ENCODE data around the gene PLCH1.

Gene PLCH1

DNA sequence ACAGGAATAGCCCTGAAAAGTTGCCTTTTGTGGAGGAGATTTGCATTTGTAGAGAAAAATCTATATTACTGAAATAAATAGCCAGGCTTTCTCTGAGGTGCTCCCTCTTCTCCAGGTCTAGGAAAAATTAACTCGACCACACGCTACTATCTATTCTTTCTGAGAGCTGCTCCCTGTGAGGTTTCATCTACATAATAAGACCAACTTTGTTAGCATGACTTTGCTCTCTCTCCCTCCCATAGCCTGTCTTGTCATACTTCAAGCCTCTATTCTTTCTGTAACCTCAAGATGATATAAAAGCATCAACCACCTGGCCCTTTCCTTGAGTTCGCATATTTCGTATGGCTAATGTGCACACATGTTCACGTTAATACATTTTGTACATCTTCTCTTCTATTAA, 375.6 kb downstream of the PLCH1 start:
- DNase-seq: no peak

DNA sequence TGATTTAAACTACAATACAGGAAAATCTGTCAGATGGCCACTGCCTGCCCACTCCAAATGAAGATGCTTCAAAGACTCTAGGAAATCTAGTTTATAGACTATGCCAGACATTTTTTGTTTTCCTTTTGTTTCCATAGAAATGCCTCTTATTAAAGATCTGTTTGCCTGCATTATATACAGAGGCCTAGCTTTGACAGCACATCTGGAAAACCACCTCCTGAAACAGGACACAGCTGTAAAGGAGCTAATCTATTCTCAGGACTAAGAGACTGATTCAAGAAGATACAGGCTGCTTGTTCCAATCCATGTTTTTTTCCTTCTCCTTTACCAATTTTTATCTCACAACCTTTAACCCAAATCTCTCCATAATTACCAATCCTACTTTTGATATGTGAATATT, 376.1 kb downstream of the PLCH1 start:
- no peak for DNase-seq

DNA sequence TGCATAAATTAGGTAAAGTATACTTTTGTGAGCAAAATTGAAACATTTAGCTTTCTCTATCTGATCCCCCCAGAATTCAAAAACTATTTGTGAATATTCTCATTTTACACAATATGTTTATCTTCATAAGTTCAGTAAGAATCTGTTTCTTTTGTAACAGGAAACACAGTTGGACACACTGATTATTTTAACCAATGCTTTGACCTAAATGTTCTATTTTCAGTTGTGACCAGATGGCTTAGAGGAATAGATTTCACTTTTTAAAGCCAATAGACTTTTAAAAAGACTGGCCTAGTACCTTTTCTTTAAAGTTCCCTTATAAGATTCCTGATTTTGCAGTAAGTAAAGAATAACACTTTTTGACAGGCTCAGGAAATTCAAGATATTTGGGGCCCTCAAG, 377.4 kb downstream of the PLCH1 start:
- DNase-seq: no peak

DNA sequence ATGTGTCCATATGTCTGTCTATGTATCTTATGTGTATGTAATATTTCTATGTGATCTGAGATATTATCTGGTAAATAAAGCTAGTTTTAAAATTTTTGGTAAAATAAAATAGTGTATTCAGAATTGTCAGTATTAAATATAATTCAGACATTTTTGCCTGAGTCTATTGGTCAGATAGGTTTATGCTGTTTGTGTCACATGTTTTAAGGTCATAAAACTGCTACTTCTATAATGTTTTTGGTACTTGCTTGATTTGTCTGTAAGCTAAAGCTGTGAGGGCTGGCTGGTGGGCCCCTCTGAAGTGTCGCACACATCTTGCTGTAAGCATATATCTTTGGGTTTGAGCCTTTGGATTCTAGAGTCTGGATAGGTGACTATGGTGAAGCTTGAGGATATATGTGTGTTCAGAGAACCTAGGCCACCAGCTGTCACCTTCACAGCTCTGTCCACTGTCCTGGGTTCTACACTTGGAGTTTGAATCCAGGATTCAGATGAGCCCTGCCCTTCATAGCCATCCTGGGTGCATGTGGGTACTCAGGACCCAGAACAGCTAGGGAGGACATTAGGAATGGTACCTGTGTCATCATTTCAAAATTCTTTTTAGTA, 379.6 kb downstream of the PLCH1 start:
- DNase-seq: no peak

DNA sequence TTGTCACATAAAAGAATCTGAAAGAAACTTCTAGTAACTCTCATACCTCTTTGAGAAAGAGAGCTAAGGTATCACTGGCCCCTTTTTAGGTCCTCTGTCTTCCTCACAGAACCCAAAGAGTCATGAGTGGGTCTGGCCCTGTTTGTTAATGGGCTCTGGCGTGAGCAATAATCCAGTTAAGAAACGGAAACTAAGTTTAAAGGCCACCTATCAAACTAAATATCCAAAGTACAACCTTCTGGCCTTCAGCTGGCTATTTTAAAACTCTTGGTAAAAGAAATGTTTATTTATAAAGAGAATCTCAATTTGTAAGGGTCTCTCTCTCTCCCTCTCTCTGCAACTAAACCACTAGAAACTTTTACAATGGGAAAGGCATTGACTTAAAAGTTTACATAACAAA, 380.4 kb downstream of the PLCH1 start:
- DNase-seq: no peak

DNA sequence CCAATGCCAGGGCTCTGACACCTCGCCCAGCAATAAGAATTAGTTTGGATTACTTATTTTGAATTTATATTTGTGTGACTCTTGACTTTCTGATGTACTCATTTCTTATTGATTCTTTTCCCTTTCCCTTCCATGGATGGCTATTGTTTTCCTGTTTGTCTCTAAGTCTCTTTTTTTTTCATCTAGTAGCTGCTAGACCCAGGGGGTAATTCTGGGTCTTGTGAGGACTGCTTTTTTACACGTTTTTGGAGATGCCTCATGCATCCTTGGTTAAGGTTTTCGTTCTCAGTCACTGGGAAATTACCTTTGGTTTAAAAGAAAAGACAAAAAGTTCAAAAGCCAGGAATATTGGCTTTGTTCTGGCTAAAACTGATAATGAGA, 381.2 kb downstream of the PLCH1 start:
- no peak for DNase-seq

DNA sequence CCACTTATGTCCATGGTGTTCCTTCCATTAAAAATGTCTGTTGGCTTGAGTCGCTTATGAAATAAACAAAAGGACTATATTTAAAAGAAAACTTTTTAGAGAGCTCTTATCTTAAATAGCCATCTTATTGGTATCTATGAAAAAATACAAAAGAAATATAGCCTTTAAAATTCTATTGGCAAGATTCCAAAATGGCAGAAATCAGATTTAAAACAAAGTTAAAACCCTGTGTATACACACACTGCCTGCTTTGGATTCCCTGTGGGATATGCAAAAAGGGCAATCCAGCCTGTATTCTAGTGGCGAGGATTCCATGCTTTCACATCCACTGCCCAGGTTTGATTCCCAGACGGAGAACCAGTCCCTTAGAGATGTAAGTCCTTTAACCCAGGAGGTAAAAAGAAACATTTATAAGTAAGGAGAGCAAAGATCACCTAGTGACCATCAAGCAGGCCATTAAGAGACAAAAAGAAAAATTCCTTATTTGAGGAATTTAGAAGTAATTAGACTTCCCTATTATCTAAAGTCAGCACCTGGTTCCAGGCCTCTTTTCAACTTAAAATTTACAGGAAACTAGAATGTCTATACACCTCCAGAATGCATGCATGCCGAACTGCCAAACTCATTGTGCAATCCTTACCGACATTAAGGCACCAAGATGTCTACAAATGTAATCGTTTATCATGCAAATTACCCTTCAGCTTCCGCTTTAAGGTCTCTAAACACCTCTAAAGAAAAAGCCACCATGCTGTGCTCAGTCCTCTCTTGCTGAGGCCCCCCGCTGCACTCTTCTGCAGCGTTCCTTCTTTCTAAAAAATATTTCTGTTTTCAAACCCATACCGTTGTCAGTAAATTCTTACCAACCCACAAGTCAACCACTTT, 381.8 kb downstream of the PLCH1 start:
- no peak for DNase-seq

DNA sequence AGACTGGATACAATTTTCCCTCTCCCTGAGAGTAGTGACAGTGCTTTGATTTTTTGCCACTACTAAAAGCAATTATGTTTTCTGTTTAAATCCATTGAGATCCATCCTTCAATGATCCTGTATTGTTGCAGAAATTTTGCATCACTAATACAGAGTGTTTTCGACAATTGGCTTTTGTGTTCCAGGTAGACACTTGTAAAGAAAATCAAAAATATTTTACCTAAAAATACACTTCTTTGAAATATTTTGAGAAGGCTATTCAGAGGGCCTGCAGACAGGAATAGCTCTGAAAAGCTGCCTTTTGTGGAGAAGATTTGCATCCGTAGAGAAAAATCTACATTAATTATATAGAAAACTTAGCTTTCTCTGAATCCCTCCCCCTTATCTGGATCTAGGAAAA, 384.6 kb downstream of the PLCH1 start:
- DNase-seq: no peak

DNA sequence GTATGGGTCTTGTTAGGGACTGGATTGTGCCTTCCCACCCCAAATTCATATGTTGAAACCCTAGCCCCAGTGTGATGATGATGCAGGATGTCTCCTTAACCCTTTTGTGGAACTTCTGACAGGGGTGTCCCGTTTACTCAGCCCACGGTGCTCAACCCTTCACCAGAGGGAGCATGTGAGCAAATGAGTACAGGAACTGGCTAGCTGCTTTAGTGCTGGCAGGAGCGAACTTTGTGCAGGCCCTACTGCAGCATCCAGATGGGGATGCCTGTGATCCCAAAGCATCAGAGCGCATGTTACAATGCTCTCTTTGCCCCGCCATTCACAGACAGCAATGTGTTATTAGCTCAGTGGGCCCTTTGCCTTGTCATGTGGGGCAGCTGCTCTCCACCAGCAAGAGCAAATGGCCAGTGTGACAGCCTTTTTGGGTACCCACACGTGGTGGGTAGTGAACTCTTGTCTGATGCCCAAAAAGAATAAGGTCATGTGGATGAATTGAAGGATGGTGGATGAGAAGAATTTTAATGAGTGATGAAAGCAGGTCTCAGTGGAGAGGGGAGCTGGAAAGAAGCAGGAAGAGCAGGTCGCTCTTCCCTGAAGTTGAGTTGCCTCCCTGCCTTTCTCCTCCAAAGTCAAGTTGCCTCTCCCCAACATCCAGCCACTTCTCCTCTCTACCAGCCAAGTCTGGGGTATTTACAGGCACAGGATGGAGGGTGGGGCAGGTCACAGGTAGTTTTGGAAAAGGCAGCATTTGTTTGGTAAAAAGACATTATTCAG, 388.1 kb downstream of the PLCH1 start:
- DNase-seq: peak; percentile 17 to 49

DNA sequence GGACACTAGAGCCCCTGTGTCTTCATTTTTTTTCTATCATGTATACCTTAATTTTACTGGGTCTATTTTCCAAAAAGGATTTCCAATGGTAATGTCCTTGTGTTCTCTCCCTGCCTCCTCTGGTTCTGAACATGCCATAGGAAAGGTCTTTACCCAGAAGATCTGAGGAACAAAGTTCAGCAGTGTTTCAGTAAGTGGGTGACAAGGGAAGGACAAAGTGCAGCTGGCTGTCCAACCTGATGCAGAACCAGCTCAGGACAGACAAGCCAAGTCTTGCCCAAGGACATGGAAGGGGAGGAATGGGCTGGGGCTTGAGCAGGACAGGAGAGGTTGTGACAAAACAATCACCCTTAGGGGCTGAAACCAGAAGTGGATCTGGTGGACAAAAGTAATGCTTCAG, 390.2 kb downstream of the PLCH1 start:
- DNase-seq: no peak

DNA sequence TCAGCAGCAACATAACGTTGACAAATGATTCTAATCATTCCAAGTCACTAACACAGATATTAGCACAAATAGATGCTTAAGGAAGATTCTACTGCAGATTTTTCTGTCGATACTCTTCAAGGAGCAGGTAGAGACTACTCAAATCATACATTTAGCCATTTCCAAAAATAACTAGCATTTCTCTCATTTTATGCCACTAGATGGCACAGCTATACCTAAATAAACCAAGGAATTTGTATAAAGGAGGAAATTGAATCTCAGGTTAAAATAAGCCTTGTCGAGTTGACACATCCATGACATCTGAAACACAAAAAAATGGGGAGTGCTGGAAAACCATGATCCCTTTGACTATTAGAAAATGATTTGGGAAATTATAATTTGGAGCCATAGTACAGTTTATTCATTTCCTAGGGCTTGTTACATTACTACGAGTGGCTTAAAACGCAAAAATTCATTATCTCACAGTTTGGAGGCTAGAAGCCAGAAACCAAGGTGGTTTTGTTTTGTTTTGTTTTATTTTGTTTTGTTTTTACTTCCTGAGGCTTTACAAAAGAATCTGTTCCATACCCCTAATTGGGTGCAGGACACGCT, 391.9 kb downstream of the PLCH1 start:
- peak in 1 of 2 experiments; percentile 71 for DNase-seq

DNA sequence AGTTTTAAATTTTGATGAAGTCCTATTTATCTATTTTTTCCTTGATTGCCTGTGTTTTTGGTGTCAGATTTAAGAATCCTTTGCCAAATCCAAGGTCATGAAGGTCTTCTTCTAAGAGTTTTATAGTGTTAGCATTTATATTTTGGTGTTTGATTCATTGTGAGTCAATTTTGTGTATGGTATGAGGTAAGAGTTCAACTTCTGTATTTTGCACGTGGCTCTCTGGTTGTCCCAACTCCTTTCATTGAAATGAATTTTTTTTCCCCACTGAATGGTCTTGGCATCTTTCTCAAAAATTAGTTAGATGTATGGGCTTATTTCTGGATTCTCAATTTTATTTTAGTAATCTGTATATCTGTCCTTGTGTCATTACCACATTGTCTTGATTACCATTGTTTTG, 394.3 kb downstream of the PLCH1 start:
- no peak for DNase-seq

DNA sequence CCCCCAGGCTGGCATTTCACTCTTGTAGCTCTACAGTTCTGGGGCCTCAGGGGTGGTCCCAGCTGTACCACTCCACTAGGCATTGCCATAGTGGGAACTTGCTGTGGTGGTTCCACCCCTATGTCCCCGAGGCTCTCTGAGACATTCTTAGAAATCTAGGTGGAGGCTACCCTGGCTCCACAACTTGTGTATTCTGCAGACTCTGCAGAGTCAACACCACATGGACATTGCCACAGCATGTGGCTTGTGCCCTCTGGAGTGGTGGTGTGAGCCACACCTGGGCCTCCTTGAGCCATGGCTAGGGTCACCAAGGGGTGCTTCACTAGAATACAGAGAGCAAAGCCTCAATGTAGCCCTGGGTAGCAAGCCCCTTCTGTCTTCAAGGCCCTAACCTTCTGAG, 397.0 kb downstream of the PLCH1 start:
- DNase-seq: no peak

DNA sequence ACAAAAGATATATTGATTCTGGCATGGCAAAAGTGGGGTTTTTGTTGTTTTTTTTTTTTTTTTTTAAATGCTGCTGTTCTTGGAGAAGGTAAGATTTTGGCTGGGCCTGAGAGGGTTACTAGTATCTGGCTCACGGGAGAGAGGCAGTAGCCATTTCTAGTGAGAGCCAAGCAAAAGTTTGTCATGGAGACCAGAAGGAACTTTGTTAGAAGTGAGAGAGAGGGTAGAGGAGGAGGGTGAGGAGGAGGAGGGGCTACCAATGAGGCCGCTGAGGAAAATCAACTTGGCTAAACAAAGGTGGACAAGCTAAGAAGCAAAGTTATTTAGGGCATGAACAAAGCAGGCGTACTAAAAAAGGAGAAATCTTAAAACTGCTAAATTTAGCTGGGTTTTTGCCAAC, 402.5 kb downstream of the PLCH1 start:
- DNase-seq: no peak

DNA sequence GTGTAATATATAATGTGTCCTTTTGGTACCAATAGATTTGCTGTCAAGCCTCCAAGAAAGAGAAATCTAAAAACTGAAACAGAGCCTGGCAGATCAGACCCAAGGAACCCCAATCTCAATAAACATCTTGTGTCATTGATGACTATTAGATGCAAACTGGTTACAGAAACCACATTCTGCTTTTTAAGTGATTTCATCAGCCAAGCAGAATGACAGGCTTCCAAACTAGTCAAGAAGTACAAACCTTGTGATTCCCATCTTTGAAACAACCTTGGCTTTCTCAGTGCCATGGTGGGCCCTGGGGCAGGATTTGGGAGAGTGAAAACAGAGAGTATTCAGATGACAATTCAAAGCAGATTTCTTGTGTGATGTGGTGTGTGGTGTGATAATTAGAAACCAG, 405.8 kb downstream of the PLCH1 start:
- DNase-seq: no peak

DNA sequence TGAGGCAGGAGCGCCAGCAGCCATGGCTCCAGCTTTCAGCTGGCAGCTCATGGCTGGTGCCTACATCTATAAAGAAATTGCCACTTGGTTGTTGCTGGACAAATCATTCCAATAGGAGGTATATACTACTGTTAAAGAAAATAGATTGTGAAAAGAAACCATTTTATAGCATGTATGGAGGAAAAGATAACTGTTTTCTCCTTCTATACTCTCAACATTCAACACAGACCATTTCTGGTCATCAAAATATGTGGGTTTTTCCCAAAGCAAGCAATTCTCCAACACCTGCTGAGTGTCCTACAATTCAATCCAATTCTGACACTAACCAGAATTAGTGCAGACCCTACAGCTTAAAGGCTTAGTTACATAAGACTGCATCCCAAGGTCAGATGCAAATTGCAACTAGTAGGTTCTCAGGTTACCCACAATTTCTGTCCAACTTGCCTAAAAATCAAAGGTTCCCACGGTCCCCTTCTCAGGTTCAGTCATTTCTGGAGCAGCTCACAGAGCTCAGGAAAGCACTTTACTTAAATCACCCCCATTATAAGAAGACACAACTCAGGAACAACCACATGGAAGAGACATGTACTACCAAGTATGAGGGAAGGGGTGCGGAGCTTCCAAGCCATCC, 409.0 kb downstream of the PLCH1 start:
- no peak for DNase-seq

DNA sequence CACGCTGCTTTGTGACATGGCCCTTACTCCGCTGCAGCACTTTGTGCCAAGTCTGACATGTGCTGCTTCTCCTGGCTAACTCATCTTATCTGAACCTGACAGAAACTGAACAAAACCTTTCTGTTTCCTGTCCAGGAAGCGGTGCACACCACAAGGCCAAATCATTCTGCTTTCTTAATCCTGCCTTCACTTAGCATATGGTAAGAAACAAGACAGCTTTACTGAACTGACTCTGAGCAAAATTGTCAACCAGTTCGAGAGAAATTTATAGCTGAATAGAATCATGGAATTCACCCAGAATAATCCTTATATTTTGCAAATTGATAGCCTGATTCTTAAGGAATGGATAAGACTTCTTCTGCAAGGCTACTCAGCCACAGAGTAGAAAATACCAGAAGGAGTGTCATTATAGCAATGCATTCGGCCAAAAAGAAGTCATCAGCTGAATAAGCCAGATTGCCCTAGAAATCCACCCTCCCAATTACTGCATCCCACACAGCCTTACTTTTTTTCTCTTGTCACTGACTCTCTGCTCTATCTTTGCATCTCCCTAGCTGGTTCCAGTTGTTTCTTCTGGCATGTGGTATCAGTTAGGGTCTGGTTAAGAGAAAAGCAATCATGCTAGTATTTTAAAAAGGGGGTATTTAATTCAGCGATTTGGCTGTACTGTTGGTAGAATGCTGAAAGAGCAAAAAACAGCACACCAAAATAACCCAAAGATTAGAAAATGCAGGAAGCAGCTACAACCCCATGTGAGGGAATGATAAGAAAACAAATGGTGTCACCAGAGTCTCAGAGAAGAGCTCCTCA, 409.8 kb downstream of the PLCH1 start:
- no peak for DNase-seq

DNA sequence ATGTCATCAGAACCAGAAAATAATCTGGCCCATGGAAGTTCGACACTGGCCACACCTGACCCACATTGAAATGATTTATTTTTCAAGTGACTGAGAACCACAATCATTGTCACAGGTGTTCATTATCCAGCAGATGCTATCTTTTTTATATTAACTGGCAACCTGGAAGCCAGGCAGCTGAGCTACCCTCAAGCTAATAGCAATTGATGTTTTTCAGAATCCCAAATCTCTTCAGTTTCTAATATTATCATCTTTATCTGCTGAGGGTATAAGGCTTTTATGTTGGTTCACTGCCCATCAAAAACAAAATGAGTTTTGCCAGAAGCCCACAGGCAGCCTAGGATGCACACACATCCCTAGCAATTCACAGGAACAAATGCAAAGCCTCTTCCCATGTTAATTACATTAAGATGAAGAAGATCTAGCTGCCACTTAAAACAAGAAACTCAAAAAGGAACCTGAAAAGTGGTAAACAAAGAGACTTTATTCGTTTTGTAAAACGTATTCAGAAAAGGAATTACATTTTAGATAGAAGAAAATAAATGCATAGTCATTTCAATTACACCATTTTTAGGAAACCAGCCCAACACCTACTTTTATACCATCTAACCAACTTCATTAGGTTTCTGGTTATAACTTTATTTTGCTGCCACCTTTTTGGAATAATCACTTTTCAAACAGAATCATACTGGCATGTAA, 410.5 kb downstream of the PLCH1 start:
- no peak for DNase-seq

DNA sequence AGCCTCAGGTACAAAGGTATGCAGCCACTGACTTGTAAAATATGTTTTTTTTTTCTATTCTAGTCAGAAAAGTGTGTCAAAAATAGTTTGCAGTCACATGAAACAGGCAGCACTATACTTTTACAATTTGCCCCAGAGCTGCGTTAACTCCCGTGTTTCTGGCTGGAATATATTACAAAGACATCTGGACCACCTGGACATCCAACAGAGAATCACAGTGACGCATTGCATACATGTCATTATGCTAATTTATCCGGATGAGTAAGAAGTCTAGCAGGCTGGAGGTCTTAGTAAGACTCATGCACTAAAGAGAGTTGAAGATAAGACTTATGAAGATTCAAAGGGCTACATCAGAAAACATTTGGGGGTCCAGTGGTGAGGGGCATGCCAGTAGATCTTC, 412.2 kb downstream of the PLCH1 start:
- peak in 1 of 2 experiments; percentile 63 for DNase-seq

DNA sequence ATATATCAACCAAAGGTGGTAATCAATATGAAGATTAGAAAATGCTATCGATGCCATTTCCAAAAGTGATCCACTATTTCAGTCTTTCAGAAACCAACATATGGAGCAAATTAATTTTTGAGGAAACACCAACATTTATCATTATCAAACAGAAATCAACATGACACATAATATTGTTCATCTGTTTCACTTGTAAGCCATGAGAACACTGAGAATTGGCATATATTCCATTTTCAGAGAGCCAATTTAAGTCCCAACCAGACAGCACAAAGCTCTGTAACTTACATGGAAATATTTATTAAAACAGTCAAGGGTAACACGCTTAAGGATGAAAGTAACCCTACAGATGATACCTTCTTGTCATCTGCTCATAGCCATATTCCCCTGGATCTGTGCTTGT, 413.8 kb downstream of the PLCH1 start:
- DNase-seq: no peak

DNA sequence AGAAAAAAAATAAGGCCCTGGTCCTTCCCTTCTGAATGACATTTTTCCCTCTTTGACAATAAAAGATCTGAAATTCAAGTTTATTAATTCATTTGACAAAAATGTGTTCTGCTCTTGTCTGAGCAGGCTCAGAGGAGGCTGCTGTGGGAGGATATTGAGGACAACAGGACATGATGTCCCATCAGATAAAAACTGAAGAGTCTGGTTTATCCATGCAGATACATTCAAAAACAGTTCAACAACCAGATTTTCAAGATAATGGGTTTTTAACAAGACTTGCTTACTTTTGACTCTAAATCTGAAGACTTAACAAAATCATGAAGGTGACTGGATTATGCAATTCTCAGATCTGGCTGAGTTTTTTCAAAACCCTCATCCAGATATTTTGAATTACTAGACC, 414.5 kb downstream of the PLCH1 start:
- no peak for DNase-seq

All from NCI-H524 (cell line).